ENCODE data around the gene MAT1A. TPM values are rescaled to one million over a fixed set of nuclear protein-coding genes. Genes with fewer than 3 reads are reported as not detected.
"Not testable (repeated sequence)": the region's sequence is repeated elsewhere in the genome, so short reads cannot be mapped to it uniquely, and the experiment has no call there.

MAT1A gene
- polyA plus RNA-seq, 12 donors, result 0.06 to 1.1 (median 0.09) TPM; not detected in 5

- DNase-seq, result no peak
Observed at GRCh38 chr10:80265740-80266512, 23.5 kb downstream of the MAT1A start.

- no peak for DNase-seq
Observed at GRCh38 chr10:80264081-80265056, 25.1 kb downstream of the MAT1A start.

GRCh38 chr10:80261316-80262030, 28.0 kb downstream of the MAT1A start:
- no peak for DNase-seq

- no peak for DNase-seq
Observed at GRCh38 chr10:80260295-80261243, 28.9 kb downstream of the MAT1A start.

- DNase-seq, result no peak
Observed at GRCh38 chr10:80259405-80259871, 30.0 kb downstream of the MAT1A start.

- not testable (repeated sequence) for DNase-seq
Observed at GRCh38 chr10:80256798-80257197, 32.7 kb downstream of the MAT1A start.

GRCh38 chr10:80254726-80255125, 34.7 kb downstream of the MAT1A start:
- not testable (repeated sequence) for DNase-seq

GRCh38 chr10:80253963-80254271, 35.5 kb downstream of the MAT1A start:
- DNase-seq, result not testable (repeated sequence)

- no peak for DNase-seq
Observed at GRCh38 chr10:80253266-80253962, 36.0 kb downstream of the MAT1A start.

GRCh38 chr10:80252296-80252887, 37.1 kb downstream of the MAT1A start:
- no peak for DNase-seq

- not testable (repeated sequence) for DNase-seq
Observed at GRCh38 chr10:80251703-80252280, 37.7 kb downstream of the MAT1A start.

GRCh38 chr10:80250399-80250798, 39.1 kb downstream of the MAT1A start:
- DNase-seq, result not testable (repeated sequence)

- DNase-seq, result not testable (repeated sequence)
Observed at GRCh38 chr10:80249906-80250305, 39.6 kb downstream of the MAT1A start.

GRCh38 chr10:80247611-80248010, 41.8 kb downstream of the MAT1A start:
- not testable (repeated sequence) for DNase-seq

- not testable (repeated sequence) for DNase-seq
Observed at GRCh38 chr10:80244371-80244770, 45.1 kb downstream of the MAT1A start.

GRCh38 chr10:80242341-80242740, 47.1 kb downstream of the MAT1A start:
- DNase-seq, result not testable (repeated sequence)

- DNase-seq, result not testable (repeated sequence)
Observed at GRCh38 chr10:80236457-80236856, 53.0 kb downstream of the MAT1A start.

GRCh38 chr10:80234331-80235235, 54.9 kb downstream of the MAT1A start:
- not testable (repeated sequence) for DNase-seq

Measured in muscle of arm (tissue), 12 donors.